Heart left ventricle (tissue), 16 donors: ENCODE data around the gene PFKP. TPM values are rescaled to one million over a fixed set of nuclear protein-coding genes. Genes with fewer than 3 reads are reported as not detected.

Experiments
- ATAC-seq, 4 donors: fragments of 200-7000 bp; cut with Tn5 transposase; one replicate each; pipeline ENCODE4 v1.9.1; 2020 to 2022; ENCODE audit warnings: moderate library complexity in 4 of 4, mild to moderate bottlenecking in 3 of 4, moderate number of reproducible peaks in 1 of 4
- DNase-seq, 5 donors: peaks; one replicate each; pipeline ENCODE4 v3.0.0-alpha.2; 2020
- H3K27ac ChIP-seq, 12 donors: fragments of 200-600 bp; sonication (generic) in 4 of 12; one replicate each; pipeline versions ENCODE4 v1.5.0 to v1.8.0; 2016 to 2022; ENCODE audit warnings: mild to moderate bottlenecking in 2 of 12
- H3K27me3 ChIP-seq, 9 donors: fragments of 200-600 bp; sonication (generic) in 2 of 9; one replicate each; pipeline versions ENCODE4 v1.5.1 to v1.8.0; 2016 to 2022; ENCODE audit warnings: mild to moderate bottlenecking in 3 of 9
- H3K36me3 ChIP-seq, 9 donors: fragments of 200-600 bp; sonication (generic) in 2 of 9; one replicate each; pipeline versions ENCODE4 v1.5.0 to v1.8.0; 2018 to 2022; ENCODE audit warnings: mild to moderate bottlenecking in 2 of 9
- H3K4me1 ChIP-seq, 12 donors: fragments of 200-600 bp; sonication (generic) in 4 of 12; one replicate each; pipeline versions ENCODE4 v1.5.0 to v1.8.0; 2016 to 2022; ENCODE audit warnings: mild to moderate bottlenecking in 3 of 12
- H3K4me3 ChIP-seq, 12 donors: fragments of 200-600 bp; sonication (generic) in 4 of 12; one replicate each; pipeline versions ENCODE4 v1.5.0 to v1.8.0; 2017 to 2022; ENCODE audit warnings: mild to moderate bottlenecking in 9 of 12, moderate library complexity in 4 of 12
- H3K9me3 ChIP-seq, 12 donors: fragments of 200-600 bp; sonication (generic) in 4 of 12; one replicate each; pipeline versions ENCODE4 v1.5.0 to v1.8.0; 2016 to 2022; ENCODE audit warnings: mild to moderate bottlenecking in 1 of 12
- POLR2A ChIP-seq, 2 donors: fragments of 450-650 bp; IDR thresholded peaks; one replicate each; pipeline ENCODE4 v1.6.1; 2017; ENCODE audit warnings: antibody characterized with exemption in 2 of 2, mild to moderate bottlenecking in 2 of 2, moderate library complexity in 2 of 2
- WGBS, 4 donors: extraction: QIAGEN DNeasy Blood & Tissue Kit in 2 of 4; methylation state at CpG; one replicate each; pipeline versions ENCODE4 v1.1.5 to v1.1.7; 2013 to 2018; 5-methylcytosine and 5-hydroxymethylcytosine counted together
- intact Hi-C, 10 donors: fragments of 100-400 bp; cut with DNase I; formaldehyde crosslinking; loops; one replicate each; pipeline versions ENCODE4 v1.11.1 to v1.14.2; 2022
- polyA plus RNA-seq, 2 donors: library from polyadenylated mRNA; stranded (reverse); fragments of 200-250 nt; gene quantifications; one replicate each; pipeline ENCODE4 v1.2.3, GENCODE V29; 2013
- total RNA-seq, 9 donors: library from RNA; depleted of rRNA in 2 of 9; stranded (reverse); fragments of >200 nt in 2 of 9; fragmentation: NEBNext Ultra II Directional in 3 of 9; extraction: Animal tissue kit (Norgen Biotek cat#: 25700) in 3 of 9; gene quantifications; one replicate each; pipeline versions ENCODE4 v1.1.0 to v1.2.4, GENCODE V29; 2016 to 2023
- TF ChIP-seq, protein P1 (sequence below), 12 donors: fragments of 200-600 bp; sonication (generic) in 4 of 12; IDR thresholded peaks; one replicate each; pipeline versions ENCODE4 v1.5.0 to v1.8.0; 2018 to 2022; ENCODE audit warnings: antibody characterized with exemption in 12 of 12, mild to moderate bottlenecking in 5 of 12
- donor health status: ischemic (EF 13 %, LVEDD 7.1; RV severe dilation, severe dysfunction).
- donor health status: healthy with polysubstance abuse.
- donor health status: DM: no; HTN: yes; CAD: no.
- donor health status: DM: no; HTN: no; CAD: no.
- donor health status: ischemic (EF 25% LVEDD 6.9; RV normal size, moderate dysfunction).
- donor health status: ischemic (EF 25% LVEDD 5.7; RV mildly dilated, moderate dysfunction).
- donor health status: healthy.
- donor health status: DM: yes; HTN: yes; CAD: no.
- donor health status: ischemic (EF 35%, LVEDD 5.7; RV mildly dilated, moderate dysfunction).
- donor health status: nonischemic (EF 11% LVEDD 7.7; RV severe dilation, severe dysfunction).
- donor health status: DM: yes; HTN: yes; CAD: no.
- donor health status: PGD.
- donor health status: ischemic (EF 29% LVEDD 5.4; RV normal size, mild dysfunction).
- donor health status: nonischemic (EF 23%, LVEDD 6.1; RV moderate dilation, normal function).

PFKP gene
- total and polyA plus RNA-seq, 11 donors, result 68.0 to 318 (median 183) TPM

GRCh38 chr10:3095373-3096139, 28.2 kb downstream of the PFKP start:
- peak; percentile 38 to 73 (median 68) for ATAC-seq
- H3K27me3 ChIP-seq, result no peaks in the 10 kb centered on the region
- H3K4me1 ChIP-seq, result peaks cover 0 to 57% (median 27%) of the 10 kb centered on the region in 12 donors
- peak overlapping the region; percentile 6 to 83 (median 72) for H3K27ac ChIP-seq
- H3K4me3 ChIP-seq, result peak overlapping the region in 5 of 12 donors; percentile 4 to 43 (median 19)
- H3K36me3 ChIP-seq, result peaks cover 0 to 14% (median 3%) of the 10 kb centered on the region in 9 donors
- intact Hi-C loops, result loop anchor here in 1 of 10 donors (1.0 kb wide), 1 partner anchor 28 kb away; the partner anchor contains the start of gene PFKP
- no peaks in the 10 kb centered on the region for H3K9me3 ChIP-seq
- TF ChIP-seq POLR2A (IDR thresholded peaks at IDR 0.05), result no peak
- TF ChIP-seq, protein P1, sequence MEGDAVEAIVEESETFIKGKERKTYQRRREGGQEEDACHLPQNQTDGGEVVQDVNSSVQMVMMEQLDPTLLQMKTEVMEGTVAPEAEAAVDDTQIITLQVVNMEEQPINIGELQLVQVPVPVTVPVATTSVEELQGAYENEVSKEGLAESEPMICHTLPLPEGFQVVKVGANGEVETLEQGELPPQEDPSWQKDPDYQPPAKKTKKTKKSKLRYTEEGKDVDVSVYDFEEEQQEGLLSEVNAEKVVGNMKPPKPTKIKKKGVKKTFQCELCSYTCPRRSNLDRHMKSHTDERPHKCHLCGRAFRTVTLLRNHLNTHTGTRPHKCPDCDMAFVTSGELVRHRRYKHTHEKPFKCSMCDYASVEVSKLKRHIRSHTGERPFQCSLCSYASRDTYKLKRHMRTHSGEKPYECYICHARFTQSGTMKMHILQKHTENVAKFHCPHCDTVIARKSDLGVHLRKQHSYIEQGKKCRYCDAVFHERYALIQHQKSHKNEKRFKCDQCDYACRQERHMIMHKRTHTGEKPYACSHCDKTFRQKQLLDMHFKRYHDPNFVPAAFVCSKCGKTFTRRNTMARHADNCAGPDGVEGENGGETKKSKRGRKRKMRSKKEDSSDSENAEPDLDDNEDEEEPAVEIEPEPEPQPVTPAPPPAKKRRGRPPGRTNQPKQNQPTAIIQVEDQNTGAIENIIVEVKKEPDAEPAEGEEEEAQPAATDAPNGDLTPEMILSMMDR (IDR thresholded peaks at IDR 0.05), result no peak
- 15 to 24% (median 20%) methylated on average over 17 of the region's 17 CpGs for WGBS, 4 donors
- peak in 1 of 5 donors; percentile 45 for DNase-seq

DNA sequence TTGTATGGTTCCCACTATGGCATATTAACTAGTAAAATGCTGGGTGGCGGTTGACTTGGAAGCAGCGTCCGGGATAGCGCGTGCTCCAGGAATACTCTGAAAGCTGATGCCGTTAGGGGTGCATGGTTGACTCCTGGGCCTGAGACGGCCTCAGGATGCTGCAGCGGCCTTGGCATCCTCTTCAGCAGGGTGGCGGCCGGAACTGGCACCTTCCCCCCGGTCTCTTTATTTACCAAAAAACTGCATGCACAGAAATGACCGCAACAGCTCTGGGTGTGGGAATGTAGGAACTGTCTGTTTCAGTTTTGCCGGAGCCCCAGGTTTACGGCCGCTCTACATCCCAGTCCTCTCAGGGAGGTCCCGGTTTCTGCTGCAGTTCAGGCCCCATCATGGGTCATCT, 28.8 kb downstream of the PFKP start:
- Histone ChIP-seq H3K27ac (peak overlapping the region in 11 of 12 donors; percentile 39 to 83 (median 74)), H3K27me3 (no peaks in the 10 kb centered on the region), H3K9me3 (no peaks in the 10 kb centered on the region), H3K4me3 (peak overlapping the region in 2 of 12 donors; percentile 27 to 43), H3K4me1 (peaks cover 0 to 51% (median 25%) of the 10 kb centered on the region in 12 donors), H3K36me3 (peaks cover 0 to 19% (median 3%) of the 10 kb centered on the region in 9 donors)
- intact Hi-C loops, result loop anchor here in 1 of 10 donors (1.0 kb wide), 1 partner anchor 29 kb away; the partner anchor contains the start of gene PFKP
- TF ChIP-seq, protein P1 (IDR thresholded peaks at IDR 0.05), result no peak
- no peak for TF ChIP-seq POLR2A (IDR thresholded peaks at IDR 0.05)
- ATAC-seq (no peak), DNase-seq (no peak)
- 68 to 75% (median 74%) methylated on average over 13 to 16 of the region's 16 CpGs for WGBS, 4 donors

- Histone ChIP-seq H3K4me1 (peaks cover 0 to 42% (median 24%) of the 10 kb centered on the region in 12 donors), H3K27ac (no peak overlapping the region), H3K36me3 (peaks cover 0 to 26% (median 7%) of the 10 kb centered on the region in 9 donors), H3K9me3 (no peaks in the 10 kb centered on the region), H3K27me3 (no peaks in the 10 kb centered on the region), H3K4me3 (no peak overlapping the region)
- TF ChIP-seq, protein P1 (IDR thresholded peaks at IDR 0.05), result no peak
- TF ChIP-seq POLR2A (IDR thresholded peaks at IDR 0.05), result no peak
- DNase-seq (no peak), ATAC-seq (no peak)
- 87 to 93% (median 90%) methylated on average over 9 of the region's 9 CpGs for WGBS, 4 donors
- intact Hi-C loops, result no loop called here
Measured at GRCh38 chr10:3097160-3097559, 29.8 kb downstream of the PFKP start.

- Histone ChIP-seq H3K9me3 (no peaks in the 10 kb centered on the region), H3K27ac (no peak overlapping the region), H3K4me3 (no peak overlapping the region), H3K4me1 (peaks cover 0 to 50% (median 34%) of the 10 kb centered on the region in 12 donors), H3K27me3 (no peaks in the 10 kb centered on the region), H3K36me3 (peaks cover 0 to 34% (median 10%) of the 10 kb centered on the region in 9 donors)
- TF ChIP-seq, protein P1 (IDR thresholded peaks at IDR 0.05), result no peak
- TF ChIP-seq POLR2A (IDR thresholded peaks at IDR 0.05), result no peak
- intact Hi-C loops, result no loop called here
- DNase-seq (peak in 1 of 5 donors; percentile 19), ATAC-seq (no peak)
- WGBS, 4 donors, result 71 to 87% (median 77%) methylated on average over 11 of the region's 11 CpGs
Measured at GRCh38 chr10:3098689-3099088, 31.3 kb downstream of the PFKP start.
